Gastrocnemius medialis (tissue), 4 donors: ENCODE results near the gene HOXB2. TPM values are rescaled to one million over a fixed set of nuclear protein-coding genes. Genes with fewer than 3 reads are reported as not detected.

ENCODE experiments used
- ATAC-seq, 2 donors: fragments of 150-250 bp; one replicate each; pipeline ENCODE4 v1.9.1; 2016
- DNase-seq, 2 donors: peaks; one replicate each; pipeline ENCODE4 v3.0.0-alpha.2; 2019
- H3K27ac ChIP-seq, 4 donors: fragments of 200-600 bp; sonication (generic); 1 replicate in 1 of 4; 2 replicates in 3 of 4; pipeline ENCODE4 v1.5.1; 2016 to 2018; ENCODE audit warnings: mild to moderate bottlenecking in 2 of 4, moderate library complexity in 1 of 4
- H3K27me3 ChIP-seq, 3 donors: fragments of 200-600 bp; sonication (generic) in 2 of 3; 1 replicate in 1 of 3; 2 replicates in 2 of 3; pipeline versions ENCODE4 v1.5.1 to v1.6.0; 2016 to 2019; ENCODE audit warnings: mild to moderate bottlenecking in 1 of 3, moderate library complexity in 1 of 3
- H3K36me3 ChIP-seq, 2 donors: fragments of 200-600 bp; sonication (generic) in 1 of 2; one replicate each; pipeline ENCODE4 v1.5.1; 2017 to 2018
- H3K4me1 ChIP-seq, 2 donors: fragments of 200-600 bp; sonication (generic) in 1 of 2; one replicate each; pipeline ENCODE4 v1.5.1; 2016 to 2017; ENCODE audit warnings: mild to moderate bottlenecking in 2 of 2
- H3K4me3 ChIP-seq, 4 donors: fragments of 200-600 bp; sonication (generic) in 3 of 4; 1 replicate in 1 of 4; 2 replicates in 3 of 4; pipeline ENCODE4 v1.5.1; 2016 to 2019; ENCODE audit warnings: mild to moderate bottlenecking in 2 of 4
- H3K9me3 ChIP-seq, 3 donors: fragments of 200-600 bp; sonication (generic) in 2 of 3; 1 replicate in 1 of 3; 2 replicates in 2 of 3; pipeline ENCODE4 v1.5.1; 2016 to 2019
- POLR2A ChIP-seq, 2 donors: fragments of 450-650 bp; IDR thresholded peaks; one replicate each; pipeline ENCODE4 v1.6.1; 2017; ENCODE audit warnings: antibody characterized with exemption in 2 of 2, mild to moderate bottlenecking in 2 of 2, moderate library complexity in 2 of 2
- in situ Hi-C, 4 donors: fragments of 200-750 bp; cut with MboI; loops; one replicate each; pipeline versions ENCODE4 v1.15.0 to v1.8.0; 2017; ENCODE audit warnings: low sequenced_read_pairs in 4 of 4
- intact Hi-C: fragments of 100-400 bp; cut with DNase I; formaldehyde crosslinking; loops from one replicate; pipeline ENCODE4 v1.15.1; 2023; ENCODE audit warnings: low total_unique reads
- total RNA-seq, 4 donors: library from RNA; depleted of rRNA; stranded (reverse); fragments of >200 nt; gene quantifications; one replicate each; pipeline versions ENCODE4 v1.1.0 to v1.2.3, GENCODE V29; 2016
- TF ChIP-seq, protein P1 (sequence below), 5 experiments: fragments of 450-650 bp in 3 of 5; fragments of 200-600 bp in 2 of 5; sonication (generic) in 2 of 5; IDR thresholded peaks in 4 of 5; conservative IDR thresholded peaks in 1 of 5; 1 replicate in 4 of 5; 2 replicates in 1 of 5; pipeline ENCODE4 v1.5.1; 2016 to 2019; ENCODE audit warnings: antibody characterized with exemption in 5 of 5, mild to moderate bottlenecking in 3 of 5, moderate library complexity in 3 of 5

The HOXB2 gene
- total RNA-seq, 4 donors from 2014 or later, result 4.1 to 22.1 (median 10.4) TPM

GRCh38 chr17:48567209-48567608, 22.3 kb upstream of the HOXB2 start:
- H3K27me3 ChIP-seq, result peaks cover 21 to 32% (median 29%) of the 10 kb centered on the region in 3 donors

GRCh38 chr17:48566717-48567116, 21.8 kb upstream of the HOXB2 start:
- in situ Hi-C loops, result no loop called here
- H3K36me3 ChIP-seq, result no peaks in the 10 kb centered on the region
- TF ChIP-seq, protein P1, sequence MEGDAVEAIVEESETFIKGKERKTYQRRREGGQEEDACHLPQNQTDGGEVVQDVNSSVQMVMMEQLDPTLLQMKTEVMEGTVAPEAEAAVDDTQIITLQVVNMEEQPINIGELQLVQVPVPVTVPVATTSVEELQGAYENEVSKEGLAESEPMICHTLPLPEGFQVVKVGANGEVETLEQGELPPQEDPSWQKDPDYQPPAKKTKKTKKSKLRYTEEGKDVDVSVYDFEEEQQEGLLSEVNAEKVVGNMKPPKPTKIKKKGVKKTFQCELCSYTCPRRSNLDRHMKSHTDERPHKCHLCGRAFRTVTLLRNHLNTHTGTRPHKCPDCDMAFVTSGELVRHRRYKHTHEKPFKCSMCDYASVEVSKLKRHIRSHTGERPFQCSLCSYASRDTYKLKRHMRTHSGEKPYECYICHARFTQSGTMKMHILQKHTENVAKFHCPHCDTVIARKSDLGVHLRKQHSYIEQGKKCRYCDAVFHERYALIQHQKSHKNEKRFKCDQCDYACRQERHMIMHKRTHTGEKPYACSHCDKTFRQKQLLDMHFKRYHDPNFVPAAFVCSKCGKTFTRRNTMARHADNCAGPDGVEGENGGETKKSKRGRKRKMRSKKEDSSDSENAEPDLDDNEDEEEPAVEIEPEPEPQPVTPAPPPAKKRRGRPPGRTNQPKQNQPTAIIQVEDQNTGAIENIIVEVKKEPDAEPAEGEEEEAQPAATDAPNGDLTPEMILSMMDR (IDR thresholded peaks at IDR 0.05 in 4 of 5, conservative IDR thresholded peaks at IDR 0.05 in 1 of 5), result no peak
- DNase-seq, result no peak
- H3K9me3 ChIP-seq, result no peaks in the 10 kb centered on the region
- H3K4me3 ChIP-seq, result no peak overlapping the region
- H3K4me1 ChIP-seq, result peaks cover 0 to 7% of the 10 kb centered on the region in 2 donors
- peak overlapping the region in 3 of 4 donors; percentile 56 to 78 (median 57) for H3K27ac ChIP-seq
- peaks cover 21 to 29% (median 29%) of the 10 kb centered on the region in 3 donors for H3K27me3 ChIP-seq
- ATAC-seq, result no peak
- intact Hi-C loops, result no loop called here

More at GRCh38 chr17:48567209-48567608, 22.3 kb upstream of the HOXB2 start:
- DNase-seq (no peak), ATAC-seq (no peak)
- TF ChIP-seq, protein P1 (IDR thresholded peaks at IDR 0.05 in 4 of 5, conservative IDR thresholded peaks at IDR 0.05 in 1 of 5), result no peak
- no peak for TF ChIP-seq POLR2A (IDR thresholded peaks at IDR 0.05)
- no peak overlapping the region for H3K4me3 ChIP-seq
- no peaks in the 10 kb centered on the region for H3K9me3 ChIP-seq
- in situ Hi-C loops (no loop called here), intact Hi-C loops (no loop called here)
- H3K27ac ChIP-seq, result peak overlapping the region in 3 of 4 donors; percentile 56 to 78 (median 57)
- peaks cover 0 to 12% of the 10 kb centered on the region in 2 donors for H3K4me1 ChIP-seq
- no peaks in the 10 kb centered on the region for H3K36me3 ChIP-seq

DNA sequence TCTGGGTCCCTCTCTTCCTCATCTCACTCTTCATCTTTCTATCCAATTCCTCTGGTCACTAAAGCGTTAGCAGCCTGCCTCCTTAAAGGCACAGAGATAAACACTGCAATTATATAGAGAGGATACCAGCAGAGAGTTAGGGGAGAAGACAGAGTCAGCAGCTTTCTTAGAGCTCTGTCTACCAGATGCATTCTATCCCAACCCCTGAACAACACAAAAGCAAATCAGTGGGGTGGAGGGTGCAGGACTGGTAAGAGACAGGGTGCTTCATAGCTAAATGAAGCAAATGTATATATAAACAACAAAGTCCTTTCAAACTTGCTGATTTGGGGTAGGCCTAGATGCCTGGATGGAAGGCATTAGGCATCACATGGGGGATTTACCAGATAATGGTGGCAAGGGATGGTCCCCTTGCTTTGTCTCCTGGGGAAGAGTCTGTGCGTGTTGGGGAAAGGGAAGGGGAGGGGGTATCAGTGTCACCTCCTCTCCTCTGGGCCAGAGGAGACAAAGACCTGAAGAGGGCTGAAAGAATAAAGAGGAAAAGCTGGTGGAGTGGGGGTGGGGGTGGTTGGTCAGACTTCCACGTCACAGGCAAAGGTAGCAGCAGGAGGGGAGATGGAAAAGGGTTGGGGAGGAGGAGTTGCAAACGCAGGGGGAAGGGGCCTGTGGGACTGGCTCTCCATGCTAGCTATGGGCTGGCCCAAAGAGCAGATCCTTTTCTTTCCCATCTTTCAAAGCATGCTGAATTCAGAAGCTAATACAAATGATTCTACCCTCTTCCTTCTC, 21.2 kb upstream of the HOXB2 start:
- Histone ChIP-seq H3K4me3 (no peak overlapping the region), H3K36me3 (no peaks in the 10 kb centered on the region), H3K4me1 (peaks cover 0 to 6% of the 10 kb centered on the region in 2 donors), H3K9me3 (no peaks in the 10 kb centered on the region), H3K27ac (peak overlapping the region in 3 of 4 donors; percentile 56 to 78 (median 57)), H3K27me3 (peaks cover 21 to 29% (median 24%) of the 10 kb centered on the region in 3 donors)
- ATAC-seq (no peak), DNase-seq (no peak)
- intact Hi-C loops, result no loop called here
- TF ChIP-seq POLR2A (IDR thresholded peaks at IDR 0.05), result no peak
- TF ChIP-seq, protein P1 (IDR thresholded peaks at IDR 0.05 in 4 of 5, conservative IDR thresholded peaks at IDR 0.05 in 1 of 5), result no peak
- in situ Hi-C loops, result no loop called here

DNA sequence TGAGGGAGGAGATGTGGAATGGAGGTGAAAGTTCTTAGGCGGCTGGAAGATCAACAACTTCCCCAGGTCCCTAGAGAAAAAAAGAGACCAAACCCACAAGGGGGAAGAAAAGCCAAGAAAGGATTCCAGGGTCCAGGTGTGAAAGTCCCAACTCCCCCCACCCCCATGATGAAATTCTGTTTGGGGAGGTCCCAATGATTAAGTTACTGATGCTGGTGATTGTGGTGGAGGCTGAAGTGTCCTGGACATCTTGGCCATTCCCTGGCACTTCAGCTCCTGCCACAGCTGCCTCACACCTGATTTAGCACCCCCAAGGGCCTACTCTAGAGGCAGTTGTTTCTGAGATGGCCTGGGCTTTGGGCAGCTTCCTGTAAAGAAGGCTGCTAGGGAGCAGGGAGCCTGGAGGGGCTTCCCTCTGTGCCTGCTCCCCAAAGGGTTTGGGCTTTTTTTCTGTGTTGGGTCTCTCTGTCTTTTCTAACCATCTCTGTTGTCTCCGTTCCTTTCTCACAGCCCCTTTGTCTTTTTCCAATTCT, 20.2 kb upstream of the HOXB2 start:
- DNase-seq (no peak), ATAC-seq (no peak)
- intact Hi-C loops (no loop called here), in situ Hi-C loops (no loop called here)
- Histone ChIP-seq H3K9me3 (no peaks in the 10 kb centered on the region), H3K4me3 (peak overlapping the region in 1 of 4 donors; percentile 53), H3K4me1 (peaks cover 0 to 6% of the 10 kb centered on the region in 2 donors), H3K36me3 (no peaks in the 10 kb centered on the region), H3K27me3 (peaks cover 21% of the 10 kb centered on the region in 3 donors), H3K27ac (peak overlapping the region; percentile 4 to 67 (median 43))
- TF ChIP-seq, protein P1 (IDR thresholded peaks at IDR 0.05 in 4 of 5, conservative IDR thresholded peaks at IDR 0.05 in 1 of 5), result no peak
- no peak for TF ChIP-seq POLR2A (IDR thresholded peaks at IDR 0.05)
